ENCODE results near the gene CSH1.
"Not testable (repeated sequence)": the region's sequence is repeated elsewhere in the genome, so short reads cannot be mapped to it uniquely, and the experiment has no call there.

Gene CSH1

DNA sequence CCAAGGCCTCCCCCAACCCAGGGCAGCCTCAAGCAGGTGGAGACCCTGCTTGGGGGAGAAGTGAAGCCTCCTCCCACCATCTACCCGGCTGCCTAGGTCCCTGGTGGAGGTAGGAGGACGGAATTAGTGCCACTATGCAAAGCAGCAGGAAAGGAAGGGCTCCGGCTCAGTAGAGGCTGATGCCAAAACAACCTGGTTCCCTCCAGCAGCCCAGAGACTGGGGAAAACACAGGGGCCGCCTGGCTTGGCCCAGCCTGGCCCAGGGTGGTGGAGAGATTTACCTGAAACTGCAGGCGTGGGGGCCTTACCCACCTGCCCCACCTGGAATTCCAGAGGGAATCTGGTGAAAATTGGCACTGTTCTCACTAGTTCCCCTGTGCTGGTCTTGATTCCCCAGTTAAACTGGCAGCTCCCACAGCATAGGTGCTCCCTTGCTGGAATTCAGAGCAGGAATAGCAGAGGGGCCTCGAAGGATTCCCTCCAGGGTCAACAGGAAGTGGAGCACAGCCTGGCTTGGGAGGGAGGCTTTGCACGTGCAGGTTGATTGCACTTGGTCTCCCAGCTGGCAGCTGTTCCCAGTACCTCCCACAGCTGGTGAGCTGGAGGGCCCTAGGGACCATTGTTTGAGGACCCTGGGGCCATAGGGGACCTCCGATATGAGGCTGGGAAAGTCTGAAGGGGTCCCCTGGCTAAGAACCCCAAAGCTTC lies 31.2 kb upstream of the CSH1 start:
- Histone ChIP-seq H3K27me3 (ENCODE audit: insufficient read depth, low read length, poor library complexity) (no peaks in the 10 kb centered on the region), H2AFZ (ENCODE audit: low read depth, low read length) (no peak overlapping the region)
- ATAC-seq (ENCODE audit: insufficient read depth, low read depth), result no peak

GRCh38 chr17:63926164-63926563 lies 29.8 kb upstream of the CSH1 start:
- no peak overlapping the region for H3K4me3 ChIP-seq (ENCODE audit: low read depth in 1 of 2, low read length in 2 of 2)
- ATAC-seq (ENCODE audit: insufficient read depth, low read depth) (no peak), DNase-seq (no peak)
- H3K27me3 ChIP-seq (ENCODE audit: insufficient read depth, low read length, poor library complexity), result no peaks in the 10 kb centered on the region
- H3K9me3 ChIP-seq (ENCODE audit: insufficient read depth, low read length, severe bottlenecking), result no peaks in the 10 kb centered on the region
- H3K27ac ChIP-seq (ENCODE audit: low read length), result no peak overlapping the region
- H3K9ac ChIP-seq (ENCODE audit: low read depth, low read length), result no peak overlapping the region
- H3K36me3 ChIP-seq (ENCODE audit: insufficient read depth, low read length), result no peaks in the 10 kb centered on the region
- peak overlapping the region; percentile 31; the same call in 1 of the 2 replicates for H2AFZ ChIP-seq (ENCODE audit: low read depth, low read length)
- H3K4me1 ChIP-seq (ENCODE audit: insufficient read depth, low read length), result peaks cover 2% of the 10 kb centered on the region; the same call in 1 of the 2 replicates
- no peak overlapping the region for H3K4me2 ChIP-seq (ENCODE audit: insufficient read depth, low read length)
- H3K79me2 ChIP-seq (ENCODE audit: insufficient read depth, low read length), result no peaks in the 10 kb centered on the region
- no peaks in the 10 kb centered on the region for H4K20me1 ChIP-seq (ENCODE audit: insufficient read depth, low read length)
- TF ChIP-seq, protein P1, sequence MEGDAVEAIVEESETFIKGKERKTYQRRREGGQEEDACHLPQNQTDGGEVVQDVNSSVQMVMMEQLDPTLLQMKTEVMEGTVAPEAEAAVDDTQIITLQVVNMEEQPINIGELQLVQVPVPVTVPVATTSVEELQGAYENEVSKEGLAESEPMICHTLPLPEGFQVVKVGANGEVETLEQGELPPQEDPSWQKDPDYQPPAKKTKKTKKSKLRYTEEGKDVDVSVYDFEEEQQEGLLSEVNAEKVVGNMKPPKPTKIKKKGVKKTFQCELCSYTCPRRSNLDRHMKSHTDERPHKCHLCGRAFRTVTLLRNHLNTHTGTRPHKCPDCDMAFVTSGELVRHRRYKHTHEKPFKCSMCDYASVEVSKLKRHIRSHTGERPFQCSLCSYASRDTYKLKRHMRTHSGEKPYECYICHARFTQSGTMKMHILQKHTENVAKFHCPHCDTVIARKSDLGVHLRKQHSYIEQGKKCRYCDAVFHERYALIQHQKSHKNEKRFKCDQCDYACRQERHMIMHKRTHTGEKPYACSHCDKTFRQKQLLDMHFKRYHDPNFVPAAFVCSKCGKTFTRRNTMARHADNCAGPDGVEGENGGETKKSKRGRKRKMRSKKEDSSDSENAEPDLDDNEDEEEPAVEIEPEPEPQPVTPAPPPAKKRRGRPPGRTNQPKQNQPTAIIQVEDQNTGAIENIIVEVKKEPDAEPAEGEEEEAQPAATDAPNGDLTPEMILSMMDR (IDR thresholded peaks at IDR 0.05; ENCODE audit: borderline replicate concordance, extremely low read depth, low read length, poor library complexity, severe bottlenecking), result no peak
- TF ChIP-seq EZH2 (IDR thresholded peaks at IDR 0.05; ENCODE audit: borderline replicate concordance, low read depth, low read length, severe bottlenecking), result no peak

More for the DNA sequence above, 31.2 kb upstream of the CSH1 start:
- Histone ChIP-seq H3K4me3 (ENCODE audit: low read depth in 1 of 2, low read length in 2 of 2) (no peak overlapping the region), H3K36me3 (ENCODE audit: insufficient read depth, low read length) (no peaks in the 10 kb centered on the region), H3K79me2 (ENCODE audit: insufficient read depth, low read length) (no peaks in the 10 kb centered on the region), H3K27ac (ENCODE audit: low read length) (no peak overlapping the region), H3K4me1 (ENCODE audit: insufficient read depth, low read length) (peaks cover 17% of the 10 kb centered on the region), H3K9ac (ENCODE audit: low read depth, low read length) (no peak overlapping the region), H4K20me1 (ENCODE audit: insufficient read depth, low read length) (no peaks in the 10 kb centered on the region), H3K4me2 (ENCODE audit: insufficient read depth, low read length) (no peak overlapping the region), H3K9me3 (ENCODE audit: insufficient read depth, low read length, severe bottlenecking) (no peaks in the 10 kb centered on the region)
- no peak for TF ChIP-seq EZH2 (IDR thresholded peaks at IDR 0.05; ENCODE audit: borderline replicate concordance, low read depth, low read length, severe bottlenecking)
- TF ChIP-seq, protein P1 (IDR thresholded peaks at IDR 0.05; ENCODE audit: borderline replicate concordance, extremely low read depth, low read length, poor library complexity, severe bottlenecking), result no peak
- DNase-seq, result no peak

DNA sequence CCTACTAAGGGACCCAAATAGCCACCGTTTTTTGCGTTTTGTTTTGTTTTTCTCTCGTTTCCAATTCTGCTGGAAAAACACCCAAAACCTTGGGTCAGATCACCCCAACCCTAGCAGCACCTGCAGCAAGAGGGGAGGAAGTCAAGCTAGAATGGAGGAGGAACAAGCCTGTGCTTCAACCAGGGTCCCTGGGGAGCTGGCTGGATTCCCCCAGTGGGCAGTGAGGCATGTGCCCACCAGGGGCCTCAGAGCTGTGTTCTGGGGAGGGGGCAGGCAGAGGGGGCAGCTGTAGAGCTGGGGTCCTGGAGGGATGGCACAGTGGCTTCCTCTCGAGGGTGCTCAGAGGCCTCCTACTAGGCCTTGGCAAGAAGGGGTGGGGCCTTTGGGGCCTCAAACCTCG lies 29.2 kb upstream of the CSH1 start:
- Histone ChIP-seq H3K79me2 (ENCODE audit: insufficient read depth, low read length) (no peaks in the 10 kb centered on the region), H3K4me1 (ENCODE audit: insufficient read depth, low read length) (no peaks in the 10 kb centered on the region), H3K9me3 (ENCODE audit: insufficient read depth, low read length, severe bottlenecking) (no peaks in the 10 kb centered on the region), H2AFZ (ENCODE audit: low read depth, low read length) (peak overlapping the region; percentile 31; the same call in 1 of the 2 replicates), H4K20me1 (ENCODE audit: insufficient read depth, low read length) (no peaks in the 10 kb centered on the region), H3K27me3 (ENCODE audit: insufficient read depth, low read length, poor library complexity) (no peaks in the 10 kb centered on the region), H3K9ac (ENCODE audit: low read depth, low read length) (no peak overlapping the region), H3K36me3 (ENCODE audit: insufficient read depth, low read length) (no peaks in the 10 kb centered on the region), H3K4me3 (ENCODE audit: low read depth in 1 of 2, low read length in 2 of 2) (no peak overlapping the region), H3K4me2 (ENCODE audit: insufficient read depth, low read length) (no peak overlapping the region), H3K27ac (ENCODE audit: low read length) (no peak overlapping the region)
- peak; percentile 42; the same call in 1 of the 3 replicates for ATAC-seq (ENCODE audit: insufficient read depth, low read depth)
- TF ChIP-seq, protein P1 (IDR thresholded peaks at IDR 0.05; ENCODE audit: borderline replicate concordance, extremely low read depth, low read length, poor library complexity, severe bottlenecking), result no peak
- no peak for TF ChIP-seq EZH2 (IDR thresholded peaks at IDR 0.05; ENCODE audit: borderline replicate concordance, low read depth, low read length, severe bottlenecking)
- DNase-seq, result no peak

DNA sequence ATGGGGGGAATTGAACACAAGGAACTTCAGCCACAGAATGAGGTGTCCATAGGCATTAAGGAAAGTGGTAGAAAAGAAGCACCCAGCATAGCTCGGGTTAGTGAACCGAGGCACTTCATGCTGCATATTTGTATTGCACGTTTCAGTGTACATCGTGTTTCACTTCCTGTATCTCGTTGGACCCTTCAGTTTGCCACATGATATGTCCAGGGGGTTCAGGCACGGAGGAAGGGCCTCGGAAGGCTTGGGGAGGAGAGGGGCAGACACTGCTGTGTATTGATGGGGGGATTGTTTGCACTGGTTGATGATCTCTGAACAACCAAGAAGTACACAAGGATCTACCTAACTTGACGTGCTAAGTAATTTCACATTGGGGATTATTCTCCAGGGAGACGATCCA lies 26.0 kb upstream of the CSH1 start:
- H2AFZ ChIP-seq (ENCODE audit: low read depth, low read length); DNase-seq; H3K9me3 ChIP-seq (ENCODE audit: insufficient read depth, low read length, severe bottlenecking); H3K27ac ChIP-seq (ENCODE audit: low read length); H3K4me1 ChIP-seq (ENCODE audit: insufficient read depth, low read length); H3K79me2 ChIP-seq (ENCODE audit: insufficient read depth, low read length); ATAC-seq (ENCODE audit: insufficient read depth, low read depth); H3K4me3 ChIP-seq (ENCODE audit: low read depth in 1 of 2, low read length in 2 of 2); H3K4me2 ChIP-seq (ENCODE audit: insufficient read depth, low read length); H3K27me3 ChIP-seq (ENCODE audit: insufficient read depth, low read length, poor library complexity); H4K20me1 ChIP-seq (ENCODE audit: insufficient read depth, low read length); H3K36me3 ChIP-seq (ENCODE audit: insufficient read depth, low read length); H3K9ac ChIP-seq (ENCODE audit: low read depth, low read length): not testable (repeated sequence)

GRCh38 chr17:63920779-63921178 lies 24.4 kb upstream of the CSH1 start:
- H3K79me2 ChIP-seq (ENCODE audit: insufficient read depth, low read length); H3K4me1 ChIP-seq (ENCODE audit: insufficient read depth, low read length); H3K4me3 ChIP-seq (ENCODE audit: low read depth in 1 of 2, low read length in 2 of 2); H3K4me2 ChIP-seq (ENCODE audit: insufficient read depth, low read length); H4K20me1 ChIP-seq (ENCODE audit: insufficient read depth, low read length); DNase-seq; H3K27me3 ChIP-seq (ENCODE audit: insufficient read depth, low read length, poor library complexity); H3K9ac ChIP-seq (ENCODE audit: low read depth, low read length); H2AFZ ChIP-seq (ENCODE audit: low read depth, low read length); H3K27ac ChIP-seq (ENCODE audit: low read length); H3K9me3 ChIP-seq (ENCODE audit: insufficient read depth, low read length, severe bottlenecking); ATAC-seq (ENCODE audit: insufficient read depth, low read depth); H3K36me3 ChIP-seq (ENCODE audit: insufficient read depth, low read length): not testable (repeated sequence)

- not testable (repeated sequence) for H3K27me3 ChIP-seq (ENCODE audit: insufficient read depth, low read length, poor library complexity); H3K4me3 ChIP-seq (ENCODE audit: low read depth in 1 of 2, low read length in 2 of 2); H3K36me3 ChIP-seq (ENCODE audit: insufficient read depth, low read length); H4K20me1 ChIP-seq (ENCODE audit: insufficient read depth, low read length); H3K27ac ChIP-seq (ENCODE audit: low read length); ATAC-seq (ENCODE audit: insufficient read depth, low read depth); H3K4me1 ChIP-seq (ENCODE audit: insufficient read depth, low read length); H3K79me2 ChIP-seq (ENCODE audit: insufficient read depth, low read length); H3K9me3 ChIP-seq (ENCODE audit: insufficient read depth, low read length, severe bottlenecking); H3K9ac ChIP-seq (ENCODE audit: low read depth, low read length); DNase-seq; H2AFZ ChIP-seq (ENCODE audit: low read depth, low read length); H3K4me2 ChIP-seq (ENCODE audit: insufficient read depth, low read length)
These were observed 23.7 kb upstream of the CSH1 start for GRCh38 chr17:63920050-63920449.

All from DND-41 (cell line).